OCI-LY1 (cell line): ENCODE measurements around the gene IL31RA.

Experiments used
- H2AFZ ChIP-seq: fragments of 200-600 bp; sonication (generic), shearing (Covaris generic); 2 replicates; pipeline ENCODE4 v1.6.0; 2014; ENCODE audit warnings: antibody characterized with exemption, mild to moderate bottlenecking, low read length
- H3F3A ChIP-seq: fragments of 200-600 bp; sonication (generic), shearing (Covaris generic); 2 replicates; pipeline ENCODE4 v1.6.0; 2014; ENCODE audit warnings: mild to moderate bottlenecking, antibody characterized with exemption, low read length, moderate library complexity; ENCODE audit not compliant: insufficient read depth
- H3K27ac ChIP-seq: fragments of 200-600 bp; sonication (generic); 2 replicates; pipeline ENCODE4 v1.5.1; 2014; ENCODE audit warnings: low read length, mixed run types, mild to moderate bottlenecking, low read depth; ENCODE audit not compliant: poor library complexity, severe bottlenecking
- H3K27me3 ChIP-seq: fragments of 200-600 bp; sonication (generic); 2 replicates; pipeline ENCODE4 v1.6.0; 2014; ENCODE audit warnings: antibody characterized with exemption, mild to moderate bottlenecking, low read length, moderate library complexity; ENCODE audit not compliant: insufficient read depth
- H3K36me3 ChIP-seq: fragments of 200-600 bp; sonication (generic); 2 replicates; pipeline ENCODE4 v1.6.1; 2014; ENCODE audit warnings: mild to moderate bottlenecking, antibody characterized with exemption, low read length, moderate library complexity, mixed read lengths; ENCODE audit not compliant: insufficient read depth
- H3K4me1 ChIP-seq: fragments of 200-600 bp; sonication (generic); 2 replicates; pipeline ENCODE4 v1.5.1; 2014; ENCODE audit warnings: mild to moderate bottlenecking, low read length, moderate library complexity; ENCODE audit not compliant: insufficient read depth, severe bottlenecking
- H3K4me2 ChIP-seq: fragments of 200-600 bp; sonication (generic), shearing (Covaris generic); 2 replicates; pipeline ENCODE4 v1.6.1; 2014; ENCODE audit warnings: low read length
- H3K4me3 ChIP-seq: fragments of 200-600 bp; sonication (generic); 2 replicates; pipeline ENCODE4 v1.5.1; 2014; ENCODE audit warnings: low read length, low read depth, mild to moderate bottlenecking, mixed read lengths; ENCODE audit not compliant: poor library complexity, severe bottlenecking
- H3K79me2 ChIP-seq: fragments of 200-600 bp; shearing (Covaris generic); 2 replicates; pipeline ENCODE4 v1.6.1; 2016; ENCODE audit warnings: mixed run types, low read length, mixed read lengths; ENCODE audit not compliant: insufficient read depth
- H3K9ac ChIP-seq: fragments of 200-600 bp; sonication (generic), shearing (Covaris generic); 2 replicates; pipeline ENCODE4 v1.6.1; 2014; ENCODE audit warnings: mild to moderate bottlenecking, low read length, mixed read lengths
- H3K9me2 ChIP-seq: fragments of 200-600 bp; sonication (generic), shearing (Covaris generic); 2 replicates; pipeline ENCODE4 v1.6.1; 2014; ENCODE audit warnings: low read depth, mild to moderate bottlenecking, low read length, mixed read lengths
- H3K9me3 ChIP-seq: fragments of 200-600 bp; shearing (Covaris generic); 2 replicates; pipeline ENCODE4 v1.6.1; 2014; ENCODE audit warnings: low read length, mixed read lengths
- H4K20me1 ChIP-seq: fragments of 200-600 bp; sonication (generic), shearing (Covaris generic); 2 replicates; pipeline ENCODE4 v1.6.0; 2016; ENCODE audit warnings: mild to moderate bottlenecking, low read length; ENCODE audit not compliant: insufficient read depth
- CTCF ChIP-seq: fragments of 200-600 bp; sonication (generic), shearing (Covaris generic); IDR thresholded peaks from 2 replicates; pipeline ENCODE4 v1.5.1; 2017; ENCODE audit warnings: mild to moderate bottlenecking, antibody characterized with exemption, low read length, moderate library complexity, mixed read lengths
- EZH2 ChIP-seq: fragments of 200-600 bp; sonication (generic), shearing (Covaris generic); IDR thresholded peaks from 2 replicates; pipeline ENCODE4 v1.8.0; 2017; ENCODE audit warnings: borderline replicate concordance, mixed run types, mild to moderate bottlenecking, antibody characterized with exemption, low read length, moderate library complexity, mixed read lengths

IL31RA gene

DNA sequence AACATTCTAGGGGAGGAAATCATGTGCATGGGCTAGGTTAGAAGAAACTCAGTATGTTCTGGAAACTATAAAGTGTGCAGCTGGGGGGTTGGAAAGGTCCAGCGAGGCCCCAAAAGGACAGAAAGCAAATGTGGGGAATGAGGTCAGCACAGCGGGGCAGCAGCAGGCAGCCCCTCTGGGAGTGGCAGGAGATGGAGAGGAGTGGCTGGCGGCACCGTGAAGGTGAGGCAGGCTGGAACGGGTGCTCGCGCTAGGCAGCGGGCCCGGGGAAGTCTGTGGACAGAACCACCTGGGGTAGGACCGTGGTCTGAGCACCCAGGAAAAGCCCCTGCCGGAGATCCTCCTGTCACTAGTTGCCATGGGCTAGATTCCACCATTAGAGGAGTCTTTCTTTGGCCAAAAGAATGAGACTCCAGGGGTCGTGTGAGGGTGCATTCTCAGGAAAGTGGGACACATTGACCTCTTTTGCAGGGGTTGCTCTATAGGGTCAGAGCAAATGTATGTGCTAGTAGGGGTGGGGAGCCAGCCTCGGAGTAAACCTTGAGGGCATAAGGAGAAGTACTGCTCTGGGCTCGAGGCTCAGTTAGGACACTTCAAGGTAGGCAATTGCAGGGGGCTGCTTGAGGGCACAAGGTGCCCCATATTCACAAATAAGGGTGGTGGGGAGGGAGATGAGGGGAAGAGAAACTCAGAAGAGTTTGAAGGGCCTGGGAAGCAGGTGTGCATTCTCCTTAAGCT is 82.4 kb downstream of the IL31RA start:
- Histone ChIP-seq H3K9me3 (no peaks in the 10 kb centered on the region), H3K27ac (no peak overlapping the region), H4K20me1 (no peaks in the 10 kb centered on the region), H3K9me2 (no peaks in the 10 kb centered on the region), H3K27me3 (no peaks in the 10 kb centered on the region), H3K79me2 (no peaks in the 10 kb centered on the region), H3F3A (no peaks in the 10 kb centered on the region), H3K4me3 (no peak overlapping the region), H3K4me2 (no peak overlapping the region), H3K4me1 (no peaks in the 10 kb centered on the region), H2AFZ (no peak overlapping the region), H3K9ac (no peak overlapping the region), H3K36me3 (no peaks in the 10 kb centered on the region)
- TF ChIP-seq CTCF = no peak
- no peak for TF ChIP-seq EZH2

GRCh38 chr5:55934115-55934613 is 83.0 kb downstream of the IL31RA start:
- no peak overlapping the region for H3K4me2 ChIP-seq
- H2AFZ ChIP-seq = no peak overlapping the region
- no peaks in the 10 kb centered on the region for H3K4me1 ChIP-seq

DNA sequence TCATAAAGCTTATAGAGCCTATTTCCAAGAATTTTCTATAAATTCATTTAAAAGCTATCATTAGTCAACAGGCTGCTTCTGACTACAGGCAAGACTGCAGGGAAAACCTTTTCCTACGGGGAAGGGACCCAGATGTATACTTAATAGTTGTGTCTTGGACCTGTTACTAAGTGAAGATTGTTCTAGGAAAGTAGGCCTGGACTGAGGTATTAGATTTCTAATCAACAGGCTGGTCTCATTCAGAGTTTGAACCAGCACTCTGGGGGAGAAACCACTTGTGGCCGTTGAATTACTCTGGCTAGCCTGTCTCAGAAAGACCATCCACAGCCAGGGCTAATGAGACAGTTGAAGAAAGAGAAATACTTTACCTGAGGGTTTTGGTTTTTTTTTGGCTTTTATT is 83.6 kb downstream of the IL31RA start:
- no peak overlapping the region for H3K4me3 ChIP-seq
- no peaks in the 10 kb centered on the region for H3F3A ChIP-seq
- no peaks in the 10 kb centered on the region for H3K79me2 ChIP-seq
- H4K20me1 ChIP-seq = no peaks in the 10 kb centered on the region
- H3K9ac ChIP-seq = no peak overlapping the region
- H3K4me2 ChIP-seq = no peak overlapping the region
- H3K9me2 ChIP-seq = no peaks in the 10 kb centered on the region
- H2AFZ ChIP-seq = no peak overlapping the region
- H3K36me3 ChIP-seq = no peaks in the 10 kb centered on the region
- TF ChIP-seq EZH2 (no peak), CTCF (no peak)
- no peak overlapping the region for H3K27ac ChIP-seq
- no peaks in the 10 kb centered on the region for H3K27me3 ChIP-seq
- no peaks in the 10 kb centered on the region for H3K4me1 ChIP-seq
- no peaks in the 10 kb centered on the region for H3K9me3 ChIP-seq

More at GRCh38 chr5:55934115-55934613, 83.0 kb downstream of the IL31RA start:
- no peaks in the 10 kb centered on the region for H3F3A ChIP-seq
- no peaks in the 10 kb centered on the region for H3K27me3 ChIP-seq
- no peak overlapping the region for H3K9ac ChIP-seq
- no peak overlapping the region for H3K4me3 ChIP-seq
- no peaks in the 10 kb centered on the region for H3K9me3 ChIP-seq
- no peaks in the 10 kb centered on the region for H3K9me2 ChIP-seq
- no peak overlapping the region for H3K27ac ChIP-seq
- TF ChIP-seq EZH2 (no peak), CTCF (no peak)
- H3K79me2 ChIP-seq = no peaks in the 10 kb centered on the region
- H3K36me3 ChIP-seq = no peaks in the 10 kb centered on the region
- no peaks in the 10 kb centered on the region for H4K20me1 ChIP-seq
